Ovary (tissue), 3 donors: ENCODE data around the gene CTPS1.

ENCODE experiments used
- CTCF ChIP-seq, 3 donors: fragments of 450-650 bp in 2 of 3; fragments of 200-600 bp in 1 of 3; IDR thresholded peaks; one replicate each; pipeline versions ENCODE4 v1.5.1 to v1.8.0; 2016 to 2022; ENCODE audit warnings: antibody characterized with exemption in 3 of 3, mild to moderate bottlenecking in 1 of 3
- EP300 ChIP-seq: sonication (generic); formaldehyde crosslinking; IDR thresholded peaks from one replicate; pipeline ENCODE4 v1.6.1; 2017; ENCODE audit warnings: antibody characterized with exemption
- POLR2A ChIP-seq: fragments of 450-650 bp; IDR thresholded peaks from one replicate; pipeline ENCODE4 v1.6.1; 2017; ENCODE audit warnings: antibody characterized with exemption, mild to moderate bottlenecking, moderate library complexity
- donor health status: DM: no; HTN: no; CAD: no.

GRCh38 chr1:40980453-40981121 lies 1.1 kb downstream of the CTPS1 start:
- TF ChIP-seq CTCF (IDR thresholded peaks at IDR 0.05) (no peak), POLR2A (no peak), EP300 (no peak)
